Hematopoietic multipotent progenitor cell treated with erythropoietin and hydrocortisone succinate and interleukin-3 and kit ligand, for 17 days (in vitro differentiated cells): ENCODE results near the gene TM7SF3.
"Not testable (repeated sequence)": the region's sequence is repeated elsewhere in the genome, so short reads cannot be mapped to it uniquely, and the experiment has no call there.

ENCODE experiments used
- DNase-seq: peaks from one replicate; pipeline ENCODE4 v3.0.0-alpha.2; 2015; ENCODE audit warnings: low spot score

TM7SF3 gene

DNA sequence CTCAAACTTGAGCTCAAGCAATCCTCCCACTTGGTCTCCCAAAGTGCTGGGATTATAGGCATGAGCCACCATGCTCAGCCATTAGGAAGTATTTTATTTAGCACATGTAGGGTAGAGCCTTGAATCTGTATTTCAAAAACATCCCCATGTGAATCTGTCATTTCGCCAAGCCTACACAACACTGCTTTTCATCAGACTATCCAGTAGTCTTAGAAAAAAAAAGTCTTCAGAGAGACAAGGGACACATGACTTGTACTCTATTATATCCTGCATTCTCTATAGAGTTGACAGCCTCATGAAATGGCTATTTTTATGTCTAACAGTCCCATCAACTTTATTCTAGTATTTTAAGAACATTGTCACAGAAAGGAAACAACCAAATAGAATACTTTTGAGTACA is 35.4 kb downstream of the TM7SF3 start:
- no peak for DNase-seq

DNA sequence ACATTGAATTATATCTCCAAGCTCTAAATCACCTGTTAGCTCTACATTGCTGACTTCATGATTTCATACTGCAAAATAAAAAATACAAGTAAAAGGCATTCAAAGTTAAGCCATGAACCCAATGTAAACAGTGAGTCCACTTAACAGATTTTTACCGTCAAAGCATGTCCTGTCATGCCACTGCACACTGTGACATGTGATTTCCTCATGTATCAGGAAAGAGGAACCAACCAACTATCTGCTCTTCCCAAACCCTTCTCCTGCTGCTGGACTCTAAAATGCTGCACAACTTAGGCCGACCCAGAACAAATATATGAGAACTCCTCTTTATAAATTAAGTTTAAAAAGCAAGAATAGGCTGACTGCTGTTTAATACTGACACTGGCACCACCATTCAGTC is 37.5 kb downstream of the TM7SF3 start:
- no peak for DNase-seq

DNA sequence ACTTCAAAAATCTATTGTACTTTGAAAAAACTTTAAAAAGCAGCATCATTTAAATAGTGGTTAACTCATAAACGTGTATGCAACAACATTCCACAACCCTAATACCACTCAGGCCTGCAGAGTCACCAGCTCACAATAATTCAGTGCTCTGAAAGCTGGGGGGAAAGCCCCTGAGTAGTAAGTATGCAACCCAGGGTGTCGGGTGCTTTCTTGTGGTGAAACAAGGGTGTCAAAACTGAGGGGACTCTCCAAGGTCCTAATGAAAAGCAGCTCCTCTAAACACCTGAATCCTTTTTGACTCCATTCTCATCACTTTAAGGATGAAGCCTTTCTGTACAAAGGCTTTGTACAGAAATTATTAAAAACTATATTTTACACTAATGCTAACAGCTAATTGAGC is 42.2 kb downstream of the TM7SF3 start:
- DNase-seq: no peak

DNA sequence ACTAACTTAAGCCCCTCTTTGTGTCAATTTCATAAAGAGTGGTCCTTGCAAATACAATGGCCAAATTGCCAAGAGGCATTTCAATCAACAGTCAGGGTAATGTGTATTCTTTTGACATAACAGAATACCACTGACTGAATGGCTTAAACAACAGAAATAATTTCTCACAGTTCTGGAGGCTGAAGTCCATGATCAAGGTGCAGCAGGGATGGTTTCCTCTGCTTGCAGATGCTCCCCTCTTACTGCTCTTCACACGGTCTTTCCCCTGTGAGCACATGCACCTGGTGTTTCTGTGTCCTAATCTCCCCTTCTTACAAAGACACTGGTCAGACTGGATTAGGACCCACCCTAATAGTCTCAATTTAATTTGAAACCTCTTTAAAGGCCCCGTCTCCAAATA is 44.0 kb downstream of the TM7SF3 start:
- no peak for DNase-seq

GRCh38 chr12:26966842-26967241 is 47.3 kb downstream of the TM7SF3 start:
- no peak for DNase-seq

- no peak for DNase-seq
Measured at GRCh38 chr12:26963413-26963812, 50.8 kb downstream of the TM7SF3 start.

DNA sequence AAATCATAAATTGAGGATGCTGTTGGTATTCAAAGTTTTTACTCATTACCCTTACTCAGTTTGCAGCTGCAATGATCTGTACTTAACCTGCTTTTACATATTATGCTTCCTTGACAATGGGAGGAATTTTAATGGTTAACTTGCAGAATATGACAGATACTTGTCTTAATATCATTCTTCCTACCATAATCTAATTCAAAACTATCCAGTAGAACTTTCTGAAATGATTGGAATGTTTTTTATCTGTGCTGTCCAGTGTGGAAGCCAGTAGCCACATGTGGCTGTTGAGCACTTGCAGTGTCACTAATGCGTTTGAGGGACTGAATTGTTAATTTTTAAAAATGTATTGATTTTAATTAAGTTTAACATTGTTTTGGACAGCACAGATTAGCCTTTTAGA is 52.4 kb downstream of the TM7SF3 start:
- no peak for DNase-seq

DNA sequence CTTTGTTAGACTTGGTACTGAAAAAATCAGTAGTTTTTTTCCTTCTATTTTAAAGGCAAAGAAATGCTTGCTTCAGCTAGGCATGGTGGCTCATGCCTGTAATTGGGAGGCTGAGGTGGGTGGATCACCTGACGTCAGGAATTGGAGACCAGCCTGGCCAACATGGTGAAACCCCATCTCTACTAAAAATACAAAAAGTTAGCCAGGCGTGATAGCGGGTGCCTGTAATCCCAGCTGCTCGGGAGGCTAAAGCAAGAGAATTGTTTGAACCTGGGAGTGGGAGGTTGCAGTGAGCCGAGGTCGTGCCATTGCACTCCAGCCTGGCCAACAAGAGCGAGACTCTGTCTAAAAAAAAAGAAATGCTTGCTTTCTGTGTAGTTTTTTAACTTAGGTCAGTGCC is 52.8 kb downstream of the TM7SF3 start:
- DNase-seq: not testable (repeated sequence)

- DNase-seq: no peak
Measured at GRCh38 chr12:26954027-26954426, 60.2 kb downstream of the TM7SF3 start.

GRCh38 chr12:26953447-26953846 is 60.7 kb downstream of the TM7SF3 start:
- no peak for DNase-seq

DNA sequence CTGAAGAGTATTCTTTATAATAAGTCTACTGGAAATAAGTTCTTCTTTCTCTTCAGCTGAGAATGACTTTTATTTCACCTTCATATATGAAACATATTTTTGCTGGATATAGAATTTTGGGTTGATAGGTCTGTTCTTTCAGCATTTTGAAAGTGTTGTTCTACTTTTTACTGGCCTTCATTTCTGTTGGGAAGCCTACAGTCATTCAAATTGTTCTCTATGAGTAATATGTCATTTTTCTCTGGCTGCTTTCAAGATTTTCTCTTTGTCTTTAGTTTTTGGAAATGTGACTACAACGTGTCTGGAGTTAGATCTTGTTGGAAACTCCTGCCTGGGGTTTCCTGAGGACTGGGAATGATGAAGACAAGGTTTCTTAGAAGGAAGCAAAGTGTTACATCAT is 65.9 kb downstream of the TM7SF3 start:
- no peak for DNase-seq

- DNase-seq: no peak
Measured at GRCh38 chr12:26941215-26941594, 73.0 kb downstream of the TM7SF3 start.

DNA sequence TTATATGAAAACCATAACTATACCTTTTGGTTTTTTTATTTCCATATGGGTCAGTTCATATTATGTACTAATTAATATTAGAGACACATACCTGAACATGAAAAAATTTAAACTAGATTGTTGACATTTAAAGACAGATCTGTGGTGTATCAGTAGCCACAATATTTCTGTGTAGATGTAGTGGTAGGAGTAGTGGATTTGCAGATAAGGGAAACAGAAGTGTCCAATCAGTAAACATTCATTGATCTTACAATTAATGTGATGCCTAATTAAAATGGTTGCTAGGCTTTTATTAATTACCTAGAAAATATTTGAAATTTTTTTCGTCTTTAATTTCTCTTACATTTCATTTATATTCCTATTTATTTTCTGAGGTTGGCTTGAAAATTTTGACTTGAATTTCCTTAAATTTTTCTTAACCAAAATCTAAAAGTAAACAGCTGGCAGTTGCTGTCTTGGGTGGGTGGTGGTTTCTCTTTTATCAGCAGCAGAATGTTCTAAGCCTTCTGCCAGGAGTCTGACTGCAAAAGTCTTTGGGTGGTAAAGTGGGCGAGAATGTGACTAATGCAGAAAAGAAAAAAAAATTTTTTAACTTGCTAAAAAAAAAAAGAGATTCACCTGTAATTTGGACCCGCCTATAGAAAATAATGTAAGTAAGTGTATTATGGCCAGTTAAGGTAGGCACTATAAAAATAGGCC is 73.5 kb downstream of the TM7SF3 start:
- peak; percentile 80 for DNase-seq

- DNase-seq: no peak
Measured at GRCh38 chr12:26939953-26940352, 74.2 kb downstream of the TM7SF3 start.

DNA sequence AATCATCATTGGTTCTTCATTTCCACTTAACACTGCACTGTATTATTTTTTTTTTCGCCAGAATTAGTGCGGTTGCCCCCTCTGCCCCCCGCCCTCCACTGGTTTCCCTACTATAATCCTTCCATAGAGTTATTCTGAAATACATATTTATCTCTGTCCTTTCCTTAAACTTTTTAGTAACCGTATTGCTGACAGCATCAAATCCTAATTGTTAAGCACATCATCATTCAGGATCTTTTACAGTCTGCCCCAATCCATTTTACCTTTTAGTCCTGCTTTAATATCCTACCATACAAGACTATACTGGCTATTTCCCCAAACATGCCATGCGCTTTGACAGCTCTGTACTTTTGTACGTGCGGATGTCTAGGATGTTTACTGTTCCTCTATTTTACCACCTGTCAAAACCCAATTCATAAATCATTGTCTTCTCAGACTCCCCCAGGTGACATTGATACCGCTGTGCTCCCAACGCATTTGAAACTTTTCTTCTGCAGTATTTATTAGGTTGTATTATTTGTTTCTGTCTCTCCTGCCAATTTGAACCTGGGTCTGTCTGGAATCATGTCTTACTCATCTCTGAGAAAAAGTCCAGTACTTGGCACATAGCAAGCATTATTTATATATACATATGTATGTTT is 74.9 kb downstream of the TM7SF3 start:
- peak; percentile 67 for DNase-seq

GRCh38 chr12:26938701-26939062 is 75.5 kb downstream of the TM7SF3 start:
- peak; percentile 68 for DNase-seq

DNA sequence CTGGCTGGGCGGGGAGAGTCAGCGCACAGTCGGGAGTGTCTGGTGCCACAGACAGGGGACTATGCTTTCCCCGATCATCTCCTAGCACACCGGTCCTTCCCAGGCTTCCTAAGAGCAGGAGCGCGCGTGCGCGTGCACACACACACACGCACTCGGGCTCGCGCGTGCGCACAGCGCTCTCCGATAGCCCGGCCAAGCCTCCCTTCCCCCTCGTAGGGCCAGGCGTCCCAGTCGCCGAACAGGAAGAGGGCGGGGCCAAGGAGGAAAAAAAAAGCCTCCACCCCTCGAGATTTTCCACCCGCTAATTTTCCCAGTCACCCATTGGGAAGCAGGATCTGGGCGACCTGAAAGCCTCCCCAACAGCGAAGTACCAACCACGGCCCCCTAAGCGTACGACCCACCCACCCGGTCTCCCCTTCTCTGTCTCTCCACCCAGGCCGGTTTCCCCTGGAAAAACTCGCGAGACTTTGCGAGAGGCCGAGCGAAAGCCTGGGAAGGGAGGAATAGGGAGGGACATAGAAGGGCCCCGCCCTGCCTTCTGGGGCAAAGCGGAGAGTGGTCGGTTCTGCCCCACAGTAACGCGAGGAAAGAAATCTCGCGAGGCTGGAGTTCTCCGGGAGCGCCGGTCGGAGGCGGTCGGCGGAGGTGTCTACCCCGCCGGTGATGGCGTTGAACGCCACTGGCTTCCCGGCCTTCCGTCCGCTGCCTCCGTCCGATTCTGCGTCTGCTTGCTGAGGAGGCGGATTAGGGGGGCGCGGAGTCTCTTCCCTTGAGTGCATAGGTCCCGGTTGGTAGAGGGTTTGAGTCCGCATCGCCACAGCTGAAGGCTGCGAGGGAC is 76.1 kb downstream of the TM7SF3 start, which contains the start of the genes FGFR1OP2 and INTS13:
Gene FGFR1OP2 (plus strand): TSS at position 608 of the 838 bp plus-strand sequence. CDS start 15,689 bp downstream, outside the sequence.
Gene INTS13 (minus strand): TSS at position 119 of the 838 bp plus-strand sequence. CDS start 1,178 bp downstream, outside the sequence.
- DNase-seq: peak; percentile 99

GRCh38 chr12:26937443-26937862 is 76.7 kb downstream of the TM7SF3 start:
- DNase-seq: no peak

DNA sequence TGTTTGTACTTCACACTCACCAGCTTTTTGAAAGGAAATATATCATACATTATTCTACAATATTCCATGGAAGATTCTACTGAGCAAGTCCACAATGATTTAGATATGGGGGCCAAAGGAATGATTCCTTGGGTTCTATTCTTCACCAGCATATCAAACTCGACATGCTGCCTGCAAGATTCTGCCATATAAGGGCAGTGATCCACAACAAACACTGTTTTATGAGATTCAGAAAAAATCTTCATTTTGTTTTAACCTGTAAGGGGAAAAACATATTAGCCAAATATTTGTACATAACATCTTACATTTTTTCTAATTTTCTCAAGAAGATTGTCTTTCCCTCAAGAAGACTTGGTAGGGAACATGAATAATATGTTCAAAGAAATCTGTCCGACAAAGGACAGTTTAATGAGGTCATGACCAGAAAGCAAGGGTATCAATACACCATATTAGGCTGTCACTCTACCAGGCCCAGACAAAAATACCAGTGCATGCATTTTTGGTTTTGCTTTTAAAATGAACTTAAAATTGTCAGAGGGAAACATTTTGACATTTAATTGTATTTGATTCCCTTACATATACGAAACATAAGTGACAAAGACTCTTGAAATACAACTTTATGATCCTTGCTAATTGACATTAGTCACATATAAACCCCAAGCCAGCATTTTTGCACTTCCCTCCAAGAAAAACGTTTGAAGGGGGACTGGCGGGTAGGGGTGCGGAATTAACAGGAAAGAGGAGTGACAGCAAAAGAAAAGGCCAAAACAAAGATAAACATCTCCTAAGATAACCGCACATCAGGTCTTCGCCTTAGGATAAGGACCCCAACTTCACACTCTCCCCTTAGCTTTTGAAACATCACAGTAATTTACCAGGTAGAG is 77.4 kb downstream of the TM7SF3 start:
- DNase-seq: peak; percentile 39

GRCh38 chr12:26935636-26936378 is 78.4 kb downstream of the TM7SF3 start:
- DNase-seq: peak; percentile 36

DNA sequence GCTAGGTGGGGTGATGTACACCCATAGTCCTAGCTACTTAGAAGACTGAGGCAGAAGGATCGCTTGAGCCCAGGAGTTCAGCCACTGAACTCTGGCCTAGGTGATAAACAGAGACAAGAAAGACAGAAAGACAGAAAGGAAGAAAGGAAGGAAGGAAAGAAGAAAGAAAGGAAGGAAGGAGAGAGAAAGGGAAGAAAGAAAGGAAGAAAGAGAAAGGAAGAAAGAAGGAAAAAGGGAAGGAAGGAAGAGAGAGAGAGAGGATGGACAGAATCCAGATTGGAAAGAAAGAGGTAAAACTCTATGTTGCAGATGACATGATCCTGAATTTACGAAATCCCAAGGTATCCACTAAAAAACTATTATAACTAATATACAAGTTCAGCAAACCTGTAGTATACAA is 84.6 kb downstream of the TM7SF3 start:
- DNase-seq: no peak
